ENCODE measurements around the gene NPPC.
"Not testable (repeated sequence)": the region's sequence is repeated elsewhere in the genome, so short reads cannot be mapped to it uniquely, and the experiment has no call there.

NPPC gene

DNA sequence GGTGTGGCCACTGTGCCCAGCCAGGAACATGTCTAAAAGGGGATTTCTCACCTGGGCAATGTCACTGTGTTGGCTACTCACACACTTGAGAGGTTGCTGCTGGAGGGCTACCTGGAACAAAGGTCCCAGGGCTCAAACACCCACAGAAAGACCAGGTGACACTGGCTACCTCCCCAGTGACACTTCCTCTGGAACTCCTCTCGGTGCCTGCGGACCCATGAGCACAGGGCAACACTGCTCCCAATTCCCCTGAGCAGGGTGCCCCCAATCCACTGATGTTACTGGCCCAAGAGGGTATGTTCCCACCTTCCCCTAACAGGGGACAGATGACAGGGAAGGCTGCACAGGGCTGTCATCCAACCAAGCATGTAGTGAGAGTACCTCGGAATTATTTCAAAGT lies 5.8 kb downstream of the NPPC start:
- no peak for DNase-seq (ENCODE audit: low read depth in 2 of 2)

DNA sequence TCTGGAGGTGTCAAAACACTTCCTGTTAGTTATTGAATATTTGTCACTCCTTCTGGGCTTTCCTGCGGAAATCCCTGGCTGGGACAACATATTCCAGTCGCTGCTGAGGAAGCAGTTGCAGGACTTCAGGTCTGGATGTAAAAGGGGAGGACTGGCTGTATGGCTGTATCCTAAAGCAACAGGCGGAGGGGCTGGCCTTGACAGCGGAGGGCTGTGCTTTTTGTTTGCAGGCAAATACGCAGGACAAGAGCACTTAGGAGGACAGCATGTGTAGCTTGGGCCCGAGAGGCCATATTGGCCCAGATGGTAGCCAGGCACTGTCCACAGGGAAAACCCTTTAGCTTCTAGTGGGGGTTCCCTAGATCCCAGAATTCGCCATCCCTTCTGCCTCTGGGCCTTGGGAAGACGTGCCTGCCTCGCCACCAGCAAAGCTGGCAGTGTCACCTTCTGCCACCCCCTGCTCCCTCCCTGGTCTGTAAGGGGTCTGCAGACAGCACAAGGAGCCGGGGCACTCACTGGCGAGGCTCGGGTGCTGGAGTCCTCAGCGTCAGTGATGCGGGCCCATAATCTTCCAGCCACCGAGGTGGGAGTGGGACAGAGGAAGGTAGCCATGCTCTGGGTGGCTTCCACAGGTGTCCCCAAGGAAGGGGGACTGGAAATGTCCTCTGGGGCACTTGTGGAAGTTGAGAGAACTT lies 6.7 kb downstream of the NPPC start:
- no peak for DNase-seq (ENCODE audit: low read depth in 2 of 2)

DNA sequence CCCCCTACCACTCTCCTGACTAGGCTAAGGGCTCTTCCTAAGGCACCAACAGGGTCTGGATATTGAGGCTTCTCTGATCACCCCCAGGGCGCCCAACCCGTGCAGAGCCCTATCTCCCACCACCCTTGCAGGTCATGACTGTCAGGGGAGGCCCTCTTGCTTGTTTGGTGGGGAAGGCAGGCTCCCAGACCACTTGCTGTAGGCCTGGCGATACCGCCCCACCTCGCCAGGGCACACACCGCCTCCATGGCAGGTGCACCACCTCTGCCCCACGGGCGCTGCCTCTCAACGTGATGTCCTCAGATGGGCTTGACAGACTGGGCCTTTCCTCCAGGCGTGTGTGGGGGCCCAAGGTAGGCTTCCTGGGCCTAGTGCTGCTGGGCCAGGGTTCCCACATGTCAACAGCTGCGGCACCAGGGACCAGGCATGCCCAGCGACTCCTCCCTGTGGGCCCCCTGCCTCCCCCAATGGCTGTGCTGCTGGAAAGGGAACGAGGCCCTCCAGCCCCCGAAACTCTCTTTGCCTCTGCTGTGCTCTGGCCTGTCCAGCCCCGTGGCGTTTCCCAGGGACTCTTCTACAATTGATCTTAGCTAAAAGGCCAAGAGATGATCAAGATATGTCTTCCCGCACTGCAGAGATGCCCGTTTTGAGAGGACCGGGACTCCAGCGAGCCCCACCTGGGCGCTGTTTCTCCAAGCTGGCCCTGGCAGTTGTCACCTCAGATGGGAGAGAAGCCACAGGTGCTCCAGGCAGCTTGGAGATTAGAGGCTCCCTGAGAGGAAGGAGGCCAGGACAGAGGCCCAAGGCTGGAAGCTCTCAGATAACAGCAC lies 7.5 kb downstream of the NPPC start:
- no peak for DNase-seq (ENCODE audit: low read depth in 2 of 2)

GRCh38 chr2:231917280-231918066 lies 8.7 kb downstream of the NPPC start:
- DNase-seq (ENCODE audit: low read depth in 2 of 2) = no peak

GRCh38 chr2:231914077-231914690 lies 12.0 kb downstream of the NPPC start:
- DNase-seq (ENCODE audit: low read depth in 2 of 2) = no peak

- DNase-seq (ENCODE audit: low read depth in 2 of 2) = no peak
Observed at GRCh38 chr2:231911381-231911780, 14.8 kb downstream of the NPPC start.

GRCh38 chr2:231910771-231911170 lies 15.4 kb downstream of the NPPC start:
- no peak for DNase-seq (ENCODE audit: low read depth in 2 of 2)

- DNase-seq (ENCODE audit: low read depth in 2 of 2) = not testable (repeated sequence)
Observed at GRCh38 chr2:231910161-231910560, 16.0 kb downstream of the NPPC start.

- DNase-seq (ENCODE audit: low read depth in 2 of 2) = no peak
Observed at GRCh38 chr2:231909631-231910030, 16.6 kb downstream of the NPPC start.

DNA sequence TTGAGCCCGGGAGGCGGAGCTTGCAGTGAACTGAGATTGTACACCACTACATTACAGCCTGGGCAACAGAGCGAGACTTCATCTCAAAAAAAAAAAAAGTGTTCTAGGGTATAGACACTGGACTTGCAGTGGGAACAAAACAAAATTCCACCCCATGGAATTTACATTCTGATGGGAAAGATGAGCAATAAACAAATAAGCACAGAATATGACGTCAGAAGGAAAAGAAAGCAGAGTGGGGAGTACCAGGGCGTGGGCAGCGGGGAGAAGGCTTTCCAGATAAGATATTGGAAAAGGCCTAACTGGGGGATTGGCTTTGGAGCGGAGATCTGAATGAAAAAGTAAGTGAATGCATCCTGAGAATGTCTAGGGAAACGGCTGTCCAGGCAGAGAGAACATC lies 17.6 kb downstream of the NPPC start:
- no peak for DNase-seq (ENCODE audit: low read depth in 2 of 2)

DNA sequence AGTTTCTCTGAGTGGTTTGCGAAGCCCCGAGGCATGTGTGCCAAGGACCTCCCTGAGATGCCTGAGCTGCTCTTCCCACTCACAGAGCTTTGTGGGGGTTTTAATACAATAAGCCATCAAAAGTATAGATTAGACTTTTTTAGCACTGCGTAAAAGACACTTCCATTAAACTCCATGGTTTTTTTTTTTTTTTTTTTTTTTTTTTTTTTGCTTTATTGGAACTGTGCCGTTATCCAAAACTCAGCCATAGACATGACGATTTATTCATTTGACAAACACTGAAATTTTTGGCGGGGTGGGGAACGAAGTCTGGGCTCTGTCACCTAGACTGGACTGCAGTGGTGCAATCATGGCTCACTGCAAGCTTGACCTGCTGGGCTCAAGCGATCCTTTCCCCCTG lies 18.4 kb downstream of the NPPC start:
- no peak for DNase-seq (ENCODE audit: low read depth in 2 of 2)

GRCh38 chr2:231905026-231905425 lies 21.2 kb downstream of the NPPC start:
- no peak for DNase-seq (ENCODE audit: low read depth in 2 of 2)

GRCh38 chr2:231904161-231904611 lies 22.0 kb downstream of the NPPC start:
- DNase-seq (ENCODE audit: low read depth in 2 of 2) = no peak

- DNase-seq (ENCODE audit: low read depth in 2 of 2) = no peak
Observed at GRCh38 chr2:231902598-231902997, 23.6 kb downstream of the NPPC start.

DNA sequence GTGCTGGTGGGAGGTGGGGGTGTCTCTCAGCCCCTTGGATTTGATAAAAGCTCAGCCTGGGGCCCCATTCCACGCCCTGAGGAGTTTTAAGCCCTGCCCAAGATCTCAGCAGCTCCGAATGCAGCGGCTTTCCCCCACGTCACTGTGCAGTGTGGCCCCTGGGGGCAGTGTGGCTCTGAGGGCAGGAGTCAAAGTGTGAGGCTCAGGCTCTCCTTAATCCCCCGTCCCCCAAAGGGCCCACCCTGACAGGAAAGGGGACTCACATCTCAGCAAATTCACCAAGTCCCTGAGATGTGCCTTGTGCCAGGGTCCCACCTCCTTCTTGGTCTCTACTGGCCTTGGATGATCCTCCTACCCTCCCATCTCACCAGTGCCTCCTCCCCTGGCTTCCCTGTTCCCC lies 25.2 kb downstream of the NPPC start:
- DNase-seq (ENCODE audit: low read depth in 2 of 2) = no peak

GRCh38 chr2:231900486-231900942 lies 25.7 kb downstream of the NPPC start:
- peak; percentile 62 to 66 for DNase-seq (ENCODE audit: low read depth in 2 of 2)

DNA sequence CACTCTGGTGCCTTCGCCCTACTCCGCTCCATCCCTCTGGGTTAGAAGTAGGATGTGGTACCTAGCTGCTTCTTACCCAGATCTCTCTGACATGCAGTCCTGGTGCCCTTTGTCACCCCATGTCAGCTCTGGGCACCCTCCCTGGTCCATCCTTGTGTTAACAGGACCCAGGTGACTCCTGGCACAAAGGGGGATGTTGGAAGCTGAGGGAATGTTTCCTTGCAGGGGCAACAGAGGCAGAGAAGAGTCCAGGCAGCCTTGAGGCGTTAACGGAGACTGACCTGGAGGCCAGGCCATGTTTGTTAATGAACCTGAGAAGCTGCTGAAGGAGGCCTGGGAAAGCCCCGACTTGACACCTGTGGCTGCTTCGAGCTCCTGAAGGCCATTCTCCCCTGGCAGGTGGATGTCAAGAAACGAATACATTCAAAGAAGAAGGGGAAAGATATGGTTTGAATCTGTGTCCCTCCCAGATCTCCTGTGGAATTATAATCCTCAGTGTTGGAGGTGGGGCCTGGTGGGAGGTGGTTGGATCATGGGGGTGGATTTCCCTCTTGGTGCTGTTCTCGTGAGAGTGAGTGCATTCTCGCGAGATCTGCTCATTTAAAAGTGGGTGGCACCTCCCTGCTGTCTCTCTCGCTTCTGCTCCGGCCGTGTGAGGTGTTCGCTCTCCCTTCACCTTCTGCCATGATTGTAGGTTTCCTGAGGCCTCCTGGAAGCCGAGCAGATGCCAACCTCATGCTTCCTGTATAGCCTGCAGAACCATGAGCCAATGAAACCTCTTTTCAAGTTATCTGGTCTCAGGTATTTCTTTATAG lies 31.4 kb downstream of the NPPC start:
- no peak for DNase-seq (ENCODE audit: low read depth in 2 of 2)

- DNase-seq (ENCODE audit: low read depth in 2 of 2) = no peak
Observed at GRCh38 chr2:231891514-231891905, 34.7 kb downstream of the NPPC start.

DNA sequence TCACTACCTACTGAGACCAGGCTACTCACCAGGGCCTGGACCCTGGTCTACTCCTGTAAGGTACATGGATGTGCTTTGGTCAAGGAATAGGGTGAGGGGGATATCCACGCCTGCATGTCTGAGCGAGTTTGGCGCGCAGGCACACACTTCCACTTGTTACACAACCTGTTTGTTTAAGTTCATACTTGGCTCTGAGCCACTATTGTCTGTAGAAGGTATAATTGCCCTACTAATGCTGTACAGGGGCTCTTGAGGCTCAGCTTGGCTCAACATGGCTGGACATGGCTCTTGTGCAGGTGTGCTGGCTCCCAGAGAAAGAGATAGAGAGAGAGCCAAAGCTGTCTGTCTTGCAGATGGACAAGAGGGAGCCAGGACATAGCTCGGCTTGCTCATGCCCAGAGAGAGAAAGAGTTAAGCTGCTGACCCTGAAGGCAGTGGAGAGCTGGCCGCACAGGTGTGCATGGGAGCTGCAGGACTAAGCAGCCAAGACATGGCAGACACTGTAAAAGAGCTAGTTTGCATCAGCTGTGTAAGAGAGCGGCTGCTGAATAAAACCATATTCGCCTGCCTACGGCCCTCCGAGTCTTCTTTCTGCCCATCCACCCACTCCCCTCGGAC lies 35.2 kb downstream of the NPPC start:
- no peak for DNase-seq (ENCODE audit: low read depth in 2 of 2)

DNA sequence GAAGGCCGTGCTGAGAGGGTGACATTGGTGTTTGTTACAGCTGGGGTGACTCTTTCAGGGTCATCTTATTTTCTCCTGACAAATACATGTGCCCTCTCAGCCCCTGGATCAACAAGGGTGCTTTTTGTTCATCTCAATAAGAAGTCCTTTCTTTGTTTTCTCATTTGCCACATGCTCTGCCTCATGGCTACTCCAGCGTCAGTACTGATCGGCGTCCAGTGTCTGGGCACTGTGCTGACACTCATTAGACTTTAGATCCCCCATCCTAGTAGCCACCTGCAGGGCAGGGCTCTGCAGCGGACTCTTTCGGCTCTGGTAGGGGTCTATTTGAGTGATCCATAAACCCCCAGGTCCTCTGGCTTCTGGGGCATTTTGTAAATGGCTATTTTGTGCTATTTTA lies 38.4 kb downstream of the NPPC start:
- no peak for DNase-seq (ENCODE audit: low read depth in 2 of 2)

Measured in stimulated activated CD8-positive, alpha-beta memory T cell treated with anti-CD3 and anti-CD28 coated beads, Interleukin-2, amount 100 ng/mL, for 48 hours (primary cell).